Sigmoid colon (tissue), 4 donors: ENCODE measurements around the gene PTGR3.

Experiments used
- POLR2A ChIP-seq, 2 donors: fragments of 450-650 bp; IDR thresholded peaks; one replicate each; pipeline ENCODE4 v1.6.1; 2016; ENCODE audit warnings: antibody characterized with exemption in 2 of 2, mild to moderate bottlenecking in 2 of 2, moderate library complexity in 2 of 2
- POLR2AphosphoS5 ChIP-seq, 4 donors: sonication (generic); formaldehyde crosslinking; IDR thresholded peaks; one replicate each; pipeline ENCODE4 v1.6.1; 2017; ENCODE audit warnings: antibody characterized with exemption in 4 of 4
- TF ChIP-seq, protein P1 (sequence below), 4 experiments: fragments of 450-650 bp in 3 of 4; fragments of 200-600 bp in 1 of 4; IDR thresholded peaks; one replicate each; pipeline ENCODE4 v1.5.1; 2016 to 2019; ENCODE audit warnings: antibody characterized with exemption in 4 of 4, mild to moderate bottlenecking in 3 of 4, moderate library complexity in 2 of 4

DNA sequence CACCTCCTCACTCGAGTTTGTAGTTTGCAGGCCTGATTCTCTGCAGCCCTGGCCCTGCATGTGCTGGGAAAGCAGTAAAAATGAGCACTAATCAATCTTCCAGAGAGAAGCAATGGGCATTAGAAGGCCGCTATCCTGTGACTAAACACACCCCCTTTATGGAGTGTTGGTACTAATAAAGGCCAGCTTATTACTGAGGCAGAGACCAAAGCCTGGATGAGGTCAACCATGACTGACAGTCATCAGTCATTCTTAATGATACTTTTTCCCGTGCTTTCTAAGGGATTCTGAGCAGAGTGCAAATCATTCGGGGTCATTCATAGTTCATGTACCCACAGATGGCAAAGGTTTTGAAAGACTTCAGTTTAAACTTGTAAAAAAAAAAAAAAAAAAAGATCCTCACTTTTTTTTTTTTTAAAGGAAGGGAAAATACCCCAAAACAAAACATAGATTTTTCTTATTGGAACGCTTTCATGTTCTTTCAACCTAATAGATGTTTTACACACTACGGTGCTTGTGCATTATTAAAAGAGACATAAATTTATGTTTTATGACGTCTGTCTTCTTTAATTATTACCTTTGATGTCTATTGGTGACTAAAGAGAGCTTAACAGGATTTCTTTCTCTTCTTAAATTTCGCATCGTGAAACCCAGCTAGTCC is 14.9 kb upstream of the PTGR3 start:
- TF ChIP-seq, protein P1, sequence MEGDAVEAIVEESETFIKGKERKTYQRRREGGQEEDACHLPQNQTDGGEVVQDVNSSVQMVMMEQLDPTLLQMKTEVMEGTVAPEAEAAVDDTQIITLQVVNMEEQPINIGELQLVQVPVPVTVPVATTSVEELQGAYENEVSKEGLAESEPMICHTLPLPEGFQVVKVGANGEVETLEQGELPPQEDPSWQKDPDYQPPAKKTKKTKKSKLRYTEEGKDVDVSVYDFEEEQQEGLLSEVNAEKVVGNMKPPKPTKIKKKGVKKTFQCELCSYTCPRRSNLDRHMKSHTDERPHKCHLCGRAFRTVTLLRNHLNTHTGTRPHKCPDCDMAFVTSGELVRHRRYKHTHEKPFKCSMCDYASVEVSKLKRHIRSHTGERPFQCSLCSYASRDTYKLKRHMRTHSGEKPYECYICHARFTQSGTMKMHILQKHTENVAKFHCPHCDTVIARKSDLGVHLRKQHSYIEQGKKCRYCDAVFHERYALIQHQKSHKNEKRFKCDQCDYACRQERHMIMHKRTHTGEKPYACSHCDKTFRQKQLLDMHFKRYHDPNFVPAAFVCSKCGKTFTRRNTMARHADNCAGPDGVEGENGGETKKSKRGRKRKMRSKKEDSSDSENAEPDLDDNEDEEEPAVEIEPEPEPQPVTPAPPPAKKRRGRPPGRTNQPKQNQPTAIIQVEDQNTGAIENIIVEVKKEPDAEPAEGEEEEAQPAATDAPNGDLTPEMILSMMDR (IDR thresholded peaks at IDR 0.05), result no peak
- TF ChIP-seq POLR2A (IDR thresholded peaks at IDR 0.05) (no peak), POLR2AphosphoS5 (IDR thresholded peaks at IDR 0.05) (no peak)
